ENCODE results near the gene COL18A1.
A peak's percentile ranks its signal among the peaks of the same experiment; 100 is the strongest.

COL18A1 gene

GRCh38 chr21:45546636-45547544, 141.9 kb downstream of the COL18A1 start:
- no peak for DNase-seq (ENCODE audit: low spot score)

GRCh38 chr21:45547545-45547900, 142.6 kb downstream of the COL18A1 start:
- no peak for DNase-seq (ENCODE audit: low spot score)

DNA sequence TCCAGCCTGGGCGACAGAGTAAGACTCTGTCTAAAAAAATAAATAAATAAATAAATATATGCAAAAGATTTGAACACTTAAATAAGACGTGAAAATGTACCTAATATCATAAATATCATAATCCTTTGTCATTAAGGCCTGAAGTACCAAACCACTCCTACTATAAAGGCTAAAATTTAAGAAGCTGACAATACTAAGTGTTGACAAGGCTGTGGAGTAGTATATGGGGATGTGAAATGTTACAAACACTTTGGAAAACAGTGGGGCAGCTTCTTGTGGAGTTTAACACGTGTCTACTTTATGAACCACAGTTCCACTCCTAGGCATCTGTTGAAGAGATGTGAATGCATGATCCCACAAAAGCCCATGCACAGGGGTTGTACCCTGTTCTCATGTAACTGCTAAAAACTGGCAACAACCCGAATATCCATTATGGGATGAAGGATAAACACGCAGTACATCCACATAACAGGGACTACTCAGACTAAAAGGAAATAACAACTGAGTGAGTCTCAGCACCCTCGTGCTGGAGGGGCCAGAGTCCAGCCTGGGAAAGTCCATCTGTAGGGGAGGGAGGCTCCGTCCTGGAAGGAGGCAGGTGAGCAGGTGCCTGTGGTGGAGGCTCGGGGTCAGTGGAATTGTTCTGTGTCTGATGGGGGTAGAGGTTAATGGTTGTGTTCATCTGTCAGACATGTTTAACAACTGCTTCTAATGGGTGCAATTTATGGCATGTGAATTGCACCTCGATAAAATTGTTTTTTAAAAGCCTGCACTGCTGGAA, 143.9 kb downstream of the COL18A1 start:
- DNase-seq (ENCODE audit: low spot score) = no peak

GRCh38 chr21:45549626-45550463, 144.9 kb downstream of the COL18A1 start:
- no peak for DNase-seq (ENCODE audit: low spot score)

- no peak for DNase-seq (ENCODE audit: low spot score)
Measured at GRCh38 chr21:45550522-45551210, 145.7 kb downstream of the COL18A1 start.

DNA sequence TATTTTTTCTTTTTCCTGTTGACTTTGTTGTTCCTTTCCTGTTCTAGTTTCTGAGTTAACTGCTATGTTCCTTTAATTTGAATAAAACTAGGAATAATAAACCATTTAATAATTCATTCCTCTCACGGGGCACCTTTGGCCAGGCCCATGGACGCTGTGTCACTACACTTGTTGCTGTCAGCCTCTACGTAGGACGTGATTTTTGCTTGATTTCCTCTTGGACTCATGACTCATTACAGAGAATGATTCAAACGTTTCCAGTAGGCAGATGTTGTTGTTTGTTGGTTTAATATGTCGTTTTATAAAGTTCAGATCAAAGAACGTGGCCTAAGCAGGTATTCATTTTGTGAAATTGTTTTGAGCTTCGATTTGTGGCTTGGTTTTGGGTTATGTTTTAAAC, 146.4 kb downstream of the COL18A1 start:
- peak; percentile 74 for DNase-seq (ENCODE audit: low spot score)

- DNase-seq (ENCODE audit: low spot score) = no peak
Measured at GRCh38 chr21:45551783-45552695, 147.1 kb downstream of the COL18A1 start.

DNA sequence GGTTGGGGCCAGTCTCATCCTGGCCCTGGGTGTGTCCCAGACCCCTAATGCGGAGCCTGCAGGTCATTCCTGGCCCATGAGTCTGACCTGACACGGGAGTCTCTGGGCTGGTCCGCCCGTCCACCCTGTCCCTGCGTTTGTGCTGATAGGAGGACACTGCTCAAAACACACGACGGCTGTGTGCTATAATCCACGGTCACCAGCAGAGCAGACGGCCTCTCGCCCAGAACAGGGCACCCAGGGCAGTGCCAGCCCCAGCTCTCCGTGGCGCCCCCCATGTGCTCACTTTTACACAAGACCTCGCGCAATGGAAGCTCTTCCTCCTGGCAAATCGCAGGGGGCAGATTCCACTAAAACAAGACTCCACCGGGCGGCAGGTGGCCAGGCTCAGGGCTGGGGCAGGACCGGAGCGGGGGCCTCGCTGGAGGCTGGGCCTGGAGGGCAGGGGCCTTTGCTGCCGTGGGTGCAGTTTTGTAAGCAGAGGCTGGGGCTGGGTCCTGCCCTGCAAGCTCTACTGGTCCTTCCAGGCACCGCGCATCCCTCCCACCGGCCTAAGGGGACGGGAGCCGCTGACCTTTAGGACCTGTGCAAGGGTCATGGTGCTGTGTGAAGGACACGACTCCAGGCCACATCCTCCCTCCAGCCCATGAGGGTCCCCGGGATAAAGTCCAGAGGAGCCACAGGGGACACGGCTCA, 147.9 kb downstream of the COL18A1 start:
- no peak for DNase-seq (ENCODE audit: low spot score)

- peak; percentile 93 for DNase-seq (ENCODE audit: low spot score)
Measured at GRCh38 chr21:45554477-45555175, 149.7 kb downstream of the COL18A1 start.

DNA sequence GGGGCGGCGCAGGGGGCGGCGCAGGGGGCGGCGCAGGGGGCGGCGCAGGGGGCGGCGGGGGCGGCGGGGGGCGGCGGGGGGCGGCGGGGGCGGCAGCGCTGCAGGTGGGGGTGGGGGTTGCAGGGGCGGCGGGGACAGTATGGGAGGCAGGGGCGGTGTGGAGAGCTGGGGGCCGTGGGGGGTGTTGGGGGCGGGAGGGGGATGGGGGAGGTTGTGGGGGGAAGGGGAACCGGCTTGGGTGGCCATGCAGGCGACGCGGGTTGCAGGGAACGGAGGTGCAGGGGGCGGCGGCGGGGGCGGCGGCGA, 150.2 kb downstream of the COL18A1 start:
- DNase-seq (ENCODE audit: low spot score) = peak; percentile 44

- DNase-seq (ENCODE audit: low spot score) = peak; percentile 94
Measured at GRCh38 chr21:45555557-45556301, 150.8 kb downstream of the COL18A1 start.

DNA sequence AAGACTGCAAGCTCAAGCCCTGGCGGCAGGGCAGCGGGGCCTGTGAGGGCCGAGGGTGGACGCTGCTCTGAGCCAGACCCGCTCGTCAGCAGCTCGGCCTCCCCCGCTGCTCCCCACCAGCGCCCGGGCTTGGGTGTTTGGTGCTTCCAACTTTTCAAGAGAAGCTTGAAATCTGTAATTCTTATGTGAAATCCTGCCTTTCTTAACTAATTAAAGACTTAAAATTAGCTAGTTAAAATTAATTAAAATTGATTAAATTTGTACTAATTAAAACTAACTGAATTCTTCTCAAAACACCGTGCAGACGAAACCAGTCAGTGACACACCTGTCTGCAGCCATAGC, 151.3 kb downstream of the COL18A1 start:
- DNase-seq (ENCODE audit: low spot score) = no peak

- DNase-seq (ENCODE audit: low spot score) = no peak
Measured at GRCh38 chr21:45556645-45557615, 152.0 kb downstream of the COL18A1 start.

DNA sequence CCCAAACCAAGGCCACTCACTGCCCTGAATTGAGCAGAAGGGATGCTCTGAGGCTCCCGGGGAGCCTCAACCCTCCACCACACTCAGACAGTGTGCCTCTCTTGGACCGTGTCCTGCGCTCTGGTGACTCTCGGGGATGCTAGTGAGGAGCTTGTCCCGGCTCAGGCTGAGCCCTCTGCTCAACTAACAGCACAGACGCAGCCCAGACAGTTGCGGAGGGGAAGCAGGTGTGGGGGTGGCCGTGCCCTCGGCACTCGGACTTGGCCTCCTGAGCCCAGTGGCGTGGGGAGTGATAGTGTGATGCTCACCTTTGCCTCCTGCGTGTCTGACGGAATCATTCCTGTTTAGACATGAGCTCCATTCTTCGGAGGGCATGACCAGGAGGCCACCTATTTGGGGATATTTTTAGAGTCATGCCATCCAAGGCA, 152.7 kb downstream of the COL18A1 start:
- DNase-seq (ENCODE audit: low spot score) = no peak

- DNase-seq (ENCODE audit: low spot score) = no peak
Measured at GRCh38 chr21:45558044-45558721, 153.2 kb downstream of the COL18A1 start.

DNA sequence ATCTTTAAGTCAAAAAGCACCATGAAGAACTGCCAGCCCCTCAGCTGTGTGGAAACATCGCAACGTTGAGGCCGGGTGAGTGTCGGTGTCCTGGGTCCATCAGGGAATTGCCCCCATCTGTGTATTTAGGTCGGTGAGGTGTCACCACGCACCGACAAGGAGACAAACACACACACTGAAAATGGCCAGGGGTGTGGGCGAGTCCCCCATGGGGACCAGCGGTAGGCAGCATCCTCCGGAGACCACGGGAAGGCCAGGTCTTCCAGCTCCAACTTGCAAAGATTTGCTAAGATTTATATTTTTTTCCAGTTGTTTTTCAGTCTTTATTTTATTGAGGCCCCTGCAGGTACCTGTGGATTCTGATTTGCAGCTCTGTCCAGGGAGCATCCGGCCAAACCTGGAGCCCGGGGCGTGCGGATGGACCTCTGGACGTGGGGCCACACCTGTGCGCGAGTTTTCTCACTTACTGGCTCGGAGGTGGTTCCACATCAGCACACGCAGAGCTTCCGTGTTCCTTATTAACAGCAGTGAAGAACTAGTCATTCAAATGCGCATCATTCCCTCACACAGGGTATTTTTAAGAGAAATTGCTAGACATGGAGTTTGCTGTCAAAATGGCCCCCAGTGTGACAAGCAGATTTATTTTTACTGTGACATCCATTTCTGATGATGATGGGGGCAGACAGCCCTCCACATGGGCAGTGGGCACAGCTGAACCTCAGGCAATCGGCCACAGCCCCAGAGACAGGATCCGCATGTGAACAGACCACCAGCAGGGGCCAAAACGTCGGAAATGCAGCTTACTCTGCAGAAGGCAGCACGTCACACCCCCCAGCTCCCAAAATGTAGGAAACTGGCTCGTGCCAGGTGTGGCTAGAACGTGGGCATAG, 154.5 kb downstream of the COL18A1 start:
- DNase-seq (ENCODE audit: low spot score) = no peak
